GM12873 (cell line): ENCODE results near the gene CREB1.

ENCODE experiments used
- CTCF ChIP-seq: IDR thresholded peaks from 2 replicates; pipeline ENCODE4 v1.5.1; 2012; ENCODE audit warnings: low read depth, mild to moderate bottlenecking, moderate library complexity, low read length, control low read depth; ENCODE audit not compliant: insufficient read depth; ENCODE audit errors: missing control alignments

The CREB1 gene

GRCh38 chr2:207487650-207488311 lies 42.0 kb upstream of the CREB1 start:
- no peak for TF ChIP-seq CTCF

DNA sequence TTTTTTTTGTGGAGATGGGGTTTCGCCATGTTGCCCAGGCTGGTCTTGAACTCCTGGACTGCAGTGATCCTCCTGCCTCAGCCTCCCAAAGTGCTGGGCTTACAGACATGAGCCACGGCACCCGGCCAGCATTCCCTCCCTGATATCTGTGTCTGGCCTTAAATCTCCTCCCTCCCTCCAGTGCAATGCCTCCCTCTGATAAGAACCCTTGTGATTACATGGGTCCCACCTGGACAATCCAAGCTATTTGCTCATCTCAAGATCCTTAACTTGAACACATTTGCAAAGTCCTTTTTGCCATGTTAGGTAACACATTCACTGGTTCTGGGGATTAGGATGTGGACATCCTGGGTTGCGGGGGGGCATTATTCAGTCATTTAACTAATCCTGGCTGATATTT lies 40.5 kb upstream of the CREB1 start:
- no peak for TF ChIP-seq CTCF

DNA sequence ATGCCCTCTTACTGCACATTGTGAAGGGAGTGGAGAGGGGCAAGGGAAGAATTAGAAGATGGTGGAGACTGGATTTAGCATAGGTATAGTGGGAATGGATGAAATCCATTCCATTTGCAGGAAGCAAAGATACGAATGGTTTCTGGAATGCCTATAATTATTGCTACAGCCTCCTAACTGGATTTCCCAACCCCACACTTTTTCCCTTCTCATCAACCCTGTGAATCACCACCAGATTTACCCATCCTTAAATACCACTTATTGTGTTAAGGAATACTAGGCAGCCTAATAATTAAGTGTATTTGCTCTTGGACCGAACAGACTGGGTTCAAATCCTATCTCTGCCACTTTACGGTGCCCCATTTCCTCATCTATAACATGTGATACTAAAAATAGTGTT lies 39.3 kb upstream of the CREB1 start:
- no peak for TF ChIP-seq CTCF

DNA sequence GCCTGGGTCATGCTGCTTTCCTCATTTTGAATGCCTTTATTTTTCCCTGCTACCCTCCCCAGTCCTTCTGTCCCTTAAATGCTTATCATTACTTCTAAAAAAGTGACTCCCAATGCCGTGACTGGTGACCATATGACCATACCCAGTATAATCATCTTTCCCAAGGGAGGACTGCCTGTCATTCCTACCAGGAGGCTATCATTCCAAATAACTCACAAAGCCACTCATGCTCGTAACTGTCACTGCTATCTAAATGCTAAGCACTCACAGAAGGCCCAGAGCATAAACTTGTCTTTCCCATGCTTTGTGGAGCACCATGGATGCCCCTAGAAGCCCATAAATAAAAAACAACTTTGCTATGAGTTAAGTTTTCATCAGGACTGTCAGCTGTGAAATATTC lies 38.7 kb upstream of the CREB1 start:
- no peak for TF ChIP-seq CTCF

GRCh38 chr2:207491956-207492355 lies 37.8 kb upstream of the CREB1 start:
- TF ChIP-seq CTCF, result no peak

- no peak for TF ChIP-seq CTCF
Measured at GRCh38 chr2:207492461-207492860, 37.3 kb upstream of the CREB1 start.

DNA sequence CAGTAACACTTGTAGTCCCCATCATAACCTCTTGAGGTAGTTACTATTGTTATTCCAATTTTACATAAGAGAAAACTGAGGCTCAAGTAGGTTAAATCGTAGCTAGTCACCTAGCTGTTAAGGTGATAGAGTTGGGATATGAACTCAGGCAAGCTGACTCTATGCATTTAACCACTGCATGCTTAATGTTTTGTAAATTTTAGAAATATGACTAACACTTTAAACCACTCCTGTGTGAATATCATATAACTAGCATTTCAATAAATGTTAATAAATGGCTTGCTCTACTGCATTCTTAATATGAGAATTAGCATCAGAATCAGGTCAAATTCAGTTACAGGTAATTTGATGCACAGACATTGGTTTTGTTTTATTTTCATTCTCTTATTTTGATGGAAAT lies 35.6 kb upstream of the CREB1 start:
- TF ChIP-seq CTCF, result no peak
